Fibroblast of villous mesenchyme (primary cell): Measurements from ENCODE around the gene ADCY2. TPM values are rescaled to one million over a fixed set of nuclear protein-coding genes. Genes with fewer than 3 reads are reported as not detected.

Experiments used
- DNase-seq: peaks from one replicate; pipeline ENCODE4 v3.0.0-alpha.2; 2010; ENCODE audit warnings: low read depth
- H3K4me3 ChIP-seq: 2 replicates; pipeline ENCODE4 v1.5.1; 2011; ENCODE audit warnings: low read depth, mild to moderate bottlenecking, low read length
- total RNA-seq: library from RNA; depleted of rRNA; stranded (reverse); fragments of >200 nt; gene quantifications from 2 replicates; pipeline ENCODE4 v1.2.3, GENCODE V29; 2012
- TF ChIP-seq, protein P1 (sequence below): IDR thresholded peaks from 2 replicates; pipeline ENCODE4 v1.5.1; 2012; ENCODE audit warnings: low read depth, mild to moderate bottlenecking, low read length; ENCODE audit not compliant: insufficient read depth

Gene ADCY2
- total RNA-seq, 1 donor = under 0.01 TPM

- no peak for DNase-seq
- TF ChIP-seq, protein P1, sequence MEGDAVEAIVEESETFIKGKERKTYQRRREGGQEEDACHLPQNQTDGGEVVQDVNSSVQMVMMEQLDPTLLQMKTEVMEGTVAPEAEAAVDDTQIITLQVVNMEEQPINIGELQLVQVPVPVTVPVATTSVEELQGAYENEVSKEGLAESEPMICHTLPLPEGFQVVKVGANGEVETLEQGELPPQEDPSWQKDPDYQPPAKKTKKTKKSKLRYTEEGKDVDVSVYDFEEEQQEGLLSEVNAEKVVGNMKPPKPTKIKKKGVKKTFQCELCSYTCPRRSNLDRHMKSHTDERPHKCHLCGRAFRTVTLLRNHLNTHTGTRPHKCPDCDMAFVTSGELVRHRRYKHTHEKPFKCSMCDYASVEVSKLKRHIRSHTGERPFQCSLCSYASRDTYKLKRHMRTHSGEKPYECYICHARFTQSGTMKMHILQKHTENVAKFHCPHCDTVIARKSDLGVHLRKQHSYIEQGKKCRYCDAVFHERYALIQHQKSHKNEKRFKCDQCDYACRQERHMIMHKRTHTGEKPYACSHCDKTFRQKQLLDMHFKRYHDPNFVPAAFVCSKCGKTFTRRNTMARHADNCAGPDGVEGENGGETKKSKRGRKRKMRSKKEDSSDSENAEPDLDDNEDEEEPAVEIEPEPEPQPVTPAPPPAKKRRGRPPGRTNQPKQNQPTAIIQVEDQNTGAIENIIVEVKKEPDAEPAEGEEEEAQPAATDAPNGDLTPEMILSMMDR = no peak
- H3K4me3 ChIP-seq = no peak overlapping the region
Observed at GRCh38 chr5:7781899-7782298, 386.0 kb downstream of the ADCY2 start.

GRCh38 chr5:7784683-7785380 lies 388.9 kb downstream of the ADCY2 start:
- TF ChIP-seq, protein P1 = no peak

GRCh38 chr5:7787770-7788169 lies 391.8 kb downstream of the ADCY2 start:
- no peak overlapping the region for H3K4me3 ChIP-seq
- TF ChIP-seq, protein P1 = no peak
- DNase-seq = no peak

More at GRCh38 chr5:7784683-7785380, 388.9 kb downstream of the ADCY2 start:
- no peak overlapping the region for H3K4me3 ChIP-seq
- no peak for DNase-seq

GRCh38 chr5:7789567-7789966 lies 393.6 kb downstream of the ADCY2 start:
- no peak for DNase-seq
- no peak overlapping the region for H3K4me3 ChIP-seq
- TF ChIP-seq, protein P1 = no peak

DNA sequence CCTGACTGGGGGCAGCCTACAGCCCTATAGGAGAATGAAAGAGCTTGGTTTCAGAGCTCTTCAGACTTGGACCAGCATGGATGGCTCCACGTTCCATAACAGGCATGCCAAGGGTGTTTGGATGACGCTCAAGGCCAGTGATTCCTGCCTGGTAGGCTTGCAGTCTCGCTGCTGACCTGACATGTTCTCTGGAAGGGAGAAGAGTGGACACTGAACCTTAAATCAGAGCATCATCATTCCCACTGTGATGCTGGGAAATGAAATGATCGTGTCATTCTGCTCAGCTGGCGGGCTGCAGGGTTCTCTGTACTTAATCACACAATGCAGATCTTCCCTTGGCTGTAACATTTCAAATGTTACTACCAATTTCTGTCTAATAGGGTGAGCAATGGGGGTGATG lies 398.0 kb downstream of the ADCY2 start:
- no peak for DNase-seq
- no peak overlapping the region for H3K4me3 ChIP-seq
- TF ChIP-seq, protein P1 = no peak

DNA sequence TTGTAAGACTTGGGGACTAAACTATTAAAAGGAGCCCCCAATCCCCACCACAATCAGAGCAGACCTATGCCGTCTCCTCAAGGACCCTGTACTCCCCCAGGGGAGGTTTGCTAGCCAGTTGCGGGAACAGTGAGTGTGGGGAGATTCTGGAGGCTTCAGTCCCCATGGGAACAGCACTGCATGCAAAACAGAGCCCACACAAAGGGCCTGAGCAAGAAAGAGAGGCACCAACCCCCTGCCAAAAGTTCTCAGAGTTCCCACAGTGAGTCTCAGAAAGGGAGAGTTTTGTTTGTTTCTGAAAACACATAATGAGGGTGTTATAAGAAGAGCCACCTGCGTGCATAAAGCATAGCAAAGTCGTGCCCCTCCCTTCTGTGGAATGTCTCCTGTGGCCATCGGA lies 398.4 kb downstream of the ADCY2 start:
- H3K4me3 ChIP-seq = no peak overlapping the region
- TF ChIP-seq, protein P1 = no peak
- no peak for DNase-seq

- no peak for DNase-seq
- no peak overlapping the region for H3K4me3 ChIP-seq
- TF ChIP-seq, protein P1 = no peak
Observed at GRCh38 chr5:7794823-7795222, 398.9 kb downstream of the ADCY2 start.
